ENCODE results near the gene TBC1D1. TPM values are rescaled to one million over a fixed set of nuclear protein-coding genes. Genes with fewer than 3 reads are reported as not detected.

TBC1D1 gene
- total and polyA plus RNA-seq, 10 donors, result 49.3 to 142 (median 95.5) TPM

- Histone ChIP-seq H3K36me3 (peaks cover 0 to 31% (median under 1%) of the 10 kb centered on the region in 6 donors), H3K27me3 (replicated peaks in 1 of 7) (no peaks in the 10 kb centered on the region), H3K27ac (no peak overlapping the region), H3K4me3 (no peak overlapping the region), H3K9me3 (no peaks in the 10 kb centered on the region), H3K4me1 (peaks cover 7 to 53% (median 31%) of the 10 kb centered on the region in 6 donors)
- no peak for TF ChIP-seq CTCF (IDR thresholded peaks at IDR 0.05 in 8 of 11, conservative IDR thresholded peaks at IDR 0.05 in 3 of 11)
- TF ChIP-seq POLR2AphosphoS5 (IDR thresholded peaks at IDR 0.05), result no peak
- no peak for TF ChIP-seq POLR2A (IDR thresholded peaks at IDR 0.05)
- 91 to 95% (median 93%) methylated on average over 4 of the region's 4 CpGs for WGBS, 5 donors
- DNase-seq, result no peak
- intact Hi-C loops (cut with DNase I; ENCODE audit: low total_unique reads), result no loop called here
Measured at GRCh38 chr4:37868238-37868637, 22.6 kb upstream of the TBC1D1 start.

- Histone ChIP-seq H3K27me3 (replicated peaks in 1 of 7) (no peaks in the 10 kb centered on the region), H3K9me3 (no peaks in the 10 kb centered on the region), H3K4me1 (peaks cover 3 to 32% (median 8%) of the 10 kb centered on the region in 6 donors), H3K27ac (no peak overlapping the region), H3K4me3 (no peak overlapping the region), H3K36me3 (peaks cover 0 to 20% (median 0%) of the 10 kb centered on the region in 6 donors)
- no peak for DNase-seq
- TF ChIP-seq POLR2AphosphoS5 (IDR thresholded peaks at IDR 0.05) (no peak), CTCF (IDR thresholded peaks at IDR 0.05 in 8 of 11, conservative IDR thresholded peaks at IDR 0.05 in 3 of 11) (no peak), POLR2A (IDR thresholded peaks at IDR 0.05) (no peak)
- WGBS, 5 donors, result 74 to 85% (median 80%) methylated on average over 1 of the region's 1 CpG
- intact Hi-C loops (cut with DNase I; ENCODE audit: low total_unique reads), result no loop called here
Measured at GRCh38 chr4:37872310-37872988, 18.4 kb upstream of the TBC1D1 start.

- TF ChIP-seq CTCF (IDR thresholded peaks at IDR 0.05 in 8 of 11, conservative IDR thresholded peaks at IDR 0.05 in 3 of 11) (no peak), POLR2AphosphoS5 (IDR thresholded peaks at IDR 0.05) (no peak), POLR2A (IDR thresholded peaks at IDR 0.05) (no peak)
- Histone ChIP-seq H3K27me3 (replicated peaks in 1 of 7) (no peaks in the 10 kb centered on the region), H3K27ac (no peak overlapping the region), H3K4me1 (peaks cover 3 to 32% (median 8%) of the 10 kb centered on the region in 6 donors), H3K4me3 (no peak overlapping the region), H3K36me3 (peaks cover 0 to 19% (median 0%) of the 10 kb centered on the region in 6 donors), H3K9me3 (no peaks in the 10 kb centered on the region)
- WGBS, 5 donors, result 66 to 89% (median 81%) methylated on average over 1 of the region's 1 CpG
- no peak for DNase-seq
- intact Hi-C loops (cut with DNase I; ENCODE audit: low total_unique reads), result no loop called here
Measured at GRCh38 chr4:37873386-37873785, 17.5 kb upstream of the TBC1D1 start.

- TF ChIP-seq POLR2AphosphoS5 (IDR thresholded peaks at IDR 0.05) (no peak), POLR2A (IDR thresholded peaks at IDR 0.05) (no peak), CTCF (IDR thresholded peaks at IDR 0.05 in 8 of 11, conservative IDR thresholded peaks at IDR 0.05 in 3 of 11) (no peak)
- Histone ChIP-seq H3K27ac (no peak overlapping the region), H3K9me3 (no peaks in the 10 kb centered on the region), H3K4me1 (peaks cover 3 to 45% (median 11%) of the 10 kb centered on the region in 6 donors), H3K36me3 (peaks cover 0 to 2% (median 0%) of the 10 kb centered on the region in 6 donors), H3K27me3 (replicated peaks in 1 of 7) (no peaks in the 10 kb centered on the region), H3K4me3 (no peak overlapping the region)
- intact Hi-C loops (cut with DNase I; ENCODE audit: low total_unique reads), result no loop called here
- 91 to 100% (median 96%) methylated on average over 2 of the region's 2 CpGs for WGBS, 5 donors
- DNase-seq, result no peak
Measured at GRCh38 chr4:37876156-37876555, 14.7 kb upstream of the TBC1D1 start.

Data from spleen (tissue), 11 donors.